Measurements from ENCODE around the gene DSCAML1. TPM values are rescaled to one million over a fixed set of nuclear protein-coding genes. Genes with fewer than 3 reads are reported as not detected.

Gene DSCAML1
- total RNA-seq, 1 experiment from 2014 or later = not detected

DNA sequence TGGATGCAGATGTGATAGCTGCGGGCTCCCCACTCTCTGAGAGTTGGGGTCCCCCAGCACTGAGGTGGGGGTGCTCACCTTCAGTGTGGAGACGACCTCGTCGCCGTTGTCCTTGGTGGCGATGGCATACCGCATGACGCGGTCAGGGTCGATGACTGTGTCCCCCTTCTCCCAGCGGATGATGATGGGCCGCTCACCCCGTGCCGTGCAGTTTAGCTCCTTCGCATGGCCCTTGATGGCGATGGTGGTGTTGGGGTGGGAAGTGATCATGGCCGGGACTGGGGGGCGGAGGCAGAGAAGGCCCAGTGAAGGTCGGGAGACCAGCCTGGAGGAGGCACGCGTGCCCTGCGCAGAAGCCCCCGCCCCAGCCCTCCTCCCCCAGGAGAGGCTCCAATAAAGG, 315.1 kb downstream of the DSCAML1 start:
- no peaks in the 10 kb centered on the region for H4K20me1 ChIP-seq (ENCODE audit: insufficient read depth)
- no peaks in the 10 kb centered on the region for H3K79me2 ChIP-seq (ENCODE audit: insufficient read depth, low read length)
- no peak overlapping the region for H2AFZ ChIP-seq (ENCODE audit: low read depth, low read length, poor library complexity, severe bottlenecking)
- RAD21 ChIA-PET (ENCODE audit: low non-redundant PET in 1 of 2, low total read pairs in 2 of 2, uncharacterized antibody in 2 of 2, unreplicated experiment in 2 of 2) = no interaction called here
- no peaks in the 10 kb centered on the region for H3K9me3 ChIP-seq (ENCODE audit: control insufficient read depth in 1 of 2, insufficient read depth in 1 of 2, low read depth in 1 of 2, low read length in 2 of 2)
- no TSS peak for BruUV-seq (replicated peaks)
- DNase-seq (ENCODE audit: low read depth, low spot score) (no peak), ATAC-seq (no peak)
- no peak overlapping the region for H3K9ac ChIP-seq (ENCODE audit: low read length)
- no peak overlapping the region for H3K27ac ChIP-seq (ENCODE audit: low read depth, low read length)
- no peaks in the 10 kb centered on the region for H3K4me1 ChIP-seq (ENCODE audit: control insufficient read depth in 1 of 2, insufficient read depth in 2 of 2, low read length in 2 of 2)
- POLR2A ChIA-PET = no interaction called here
- no peaks in the 10 kb centered on the region for H3K9me2 ChIP-seq (ENCODE audit: insufficient read depth)
- H3K36me3 ChIP-seq (ENCODE audit: control insufficient read depth in 1 of 2, insufficient read depth in 2 of 2, low read length in 2 of 2) = no peaks in the 10 kb centered on the region
- CTCF ChIA-PET = no interaction called here
- no peak overlapping the region for H3K4me3 ChIP-seq (replicated peaks in 1 of 2; ENCODE audit: low read depth in 1 of 2, low read length in 2 of 2)
- intact Hi-C loops (cut with micrococcal nuclease) = no loop called here
- H3K27me3 ChIP-seq (ENCODE audit: insufficient read depth, low read length) = peaks cover 5% of the 10 kb centered on the region; the same call in 1 of the 2 replicates
- no peak for TF ChIP-seq POLR2A (IDR thresholded peaks at IDR 0.05; ENCODE audit: borderline replicate concordance, extremely low read depth, insufficient read depth, insufficient read length)
- TF ChIP-seq, protein P1, sequence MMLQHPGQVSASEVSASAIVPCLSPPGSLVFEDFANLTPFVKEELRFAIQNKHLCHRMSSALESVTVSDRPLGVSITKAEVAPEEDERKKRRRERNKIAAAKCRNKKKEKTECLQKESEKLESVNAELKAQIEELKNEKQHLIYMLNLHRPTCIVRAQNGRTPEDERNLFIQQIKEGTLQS (IDR thresholded peaks at IDR 0.05) = no peak
- TF ChIP-seq RAD21 (IDR thresholded peaks at IDR 0.05; ENCODE audit: low read depth) = no peak
- TF ChIP-seq POLR2AphosphoS5 (IDR thresholded peaks at IDR 0.05; ENCODE audit: low read depth, low read length) = no peak
- TF ChIP-seq, protein P2, sequence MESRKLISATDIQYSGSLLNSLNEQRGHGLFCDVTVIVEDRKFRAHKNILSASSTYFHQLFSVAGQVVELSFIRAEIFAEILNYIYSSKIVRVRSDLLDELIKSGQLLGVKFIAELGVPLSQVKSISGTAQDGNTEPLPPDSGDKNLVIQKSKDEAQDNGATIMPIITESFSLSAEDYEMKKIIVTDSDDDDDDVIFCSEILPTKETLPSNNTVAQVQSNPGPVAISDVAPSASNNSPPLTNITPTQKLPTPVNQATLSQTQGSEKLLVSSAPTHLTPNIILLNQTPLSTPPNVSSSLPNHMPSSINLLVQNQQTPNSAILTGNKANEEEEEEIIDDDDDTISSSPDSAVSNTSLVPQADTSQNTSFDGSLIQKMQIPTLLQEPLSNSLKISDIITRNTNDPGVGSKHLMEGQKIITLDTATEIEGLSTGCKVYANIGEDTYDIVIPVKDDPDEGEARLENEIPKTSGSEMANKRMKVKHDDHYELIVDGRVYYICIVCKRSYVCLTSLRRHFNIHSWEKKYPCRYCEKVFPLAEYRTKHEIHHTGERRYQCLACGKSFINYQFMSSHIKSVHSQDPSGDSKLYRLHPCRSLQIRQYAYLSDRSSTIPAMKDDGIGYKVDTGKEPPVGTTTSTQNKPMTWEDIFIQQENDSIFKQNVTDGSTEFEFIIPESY (IDR thresholded peaks at IDR 0.05; ENCODE audit: extremely low read depth, insufficient replicate concordance, low read length) = no peak
- TF ChIP-seq JUND (IDR thresholded peaks at IDR 0.05) = no peak
- TF ChIP-seq EZH2phosphoT487 (IDR thresholded peaks at IDR 0.05; ENCODE audit: borderline replicate concordance) = no peak
- no peak for TF ChIP-seq CBX3 (IDR thresholded peaks at IDR 0.05; ENCODE audit: low read depth)
- H3K4me2 ChIP-seq (ENCODE audit: low read length) = no peak overlapping the region

DNA sequence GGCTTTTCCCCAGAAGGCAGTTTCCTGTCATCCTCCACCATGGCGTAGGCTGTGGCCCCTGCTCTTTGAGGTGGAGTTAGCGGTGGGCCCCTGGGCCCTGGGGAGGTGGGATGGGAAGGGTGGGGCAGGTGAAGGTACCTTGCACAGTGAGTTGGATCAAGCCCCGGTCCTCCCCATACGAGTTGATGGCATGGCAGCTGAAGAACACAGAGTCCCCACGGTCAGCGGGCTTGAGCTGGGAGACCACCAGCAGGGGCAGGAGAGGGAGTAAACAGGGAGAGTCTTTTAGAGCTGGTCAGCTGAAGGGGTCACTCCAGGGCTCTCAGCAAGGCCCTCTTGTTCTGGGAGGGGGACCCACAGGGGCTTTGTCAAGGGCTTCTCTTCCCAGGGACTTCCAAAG, 316.0 kb downstream of the DSCAML1 start:
- POLR2A ChIA-PET = no interaction called here
- Histone ChIP-seq H2AFZ (ENCODE audit: low read depth, low read length, poor library complexity, severe bottlenecking) (no peak overlapping the region), H3K27ac (ENCODE audit: low read depth, low read length) (no peak overlapping the region), H3K36me3 (ENCODE audit: control insufficient read depth in 1 of 2, insufficient read depth in 2 of 2, low read length in 2 of 2) (no peaks in the 10 kb centered on the region), H3K9me3 (ENCODE audit: control insufficient read depth in 1 of 2, insufficient read depth in 1 of 2, low read depth in 1 of 2, low read length in 2 of 2) (no peaks in the 10 kb centered on the region), H4K20me1 (ENCODE audit: insufficient read depth) (no peaks in the 10 kb centered on the region), H3K9ac (ENCODE audit: low read length) (no peak overlapping the region), H3K4me1 (ENCODE audit: control insufficient read depth in 1 of 2, insufficient read depth in 2 of 2, low read length in 2 of 2) (no peaks in the 10 kb centered on the region), H3K79me2 (ENCODE audit: insufficient read depth, low read length) (no peaks in the 10 kb centered on the region), H3K9me2 (ENCODE audit: insufficient read depth) (no peaks in the 10 kb centered on the region), H3K4me3 (replicated peaks in 1 of 2; ENCODE audit: low read depth in 1 of 2, low read length in 2 of 2) (no peak overlapping the region), H3K27me3 (ENCODE audit: insufficient read depth, low read length) (peaks cover 5% of the 10 kb centered on the region; the same call in 1 of the 2 replicates), H3K4me2 (ENCODE audit: low read length) (no peak overlapping the region)
- no peak for ATAC-seq
- no peak for TF ChIP-seq YY1 (IDR thresholded peaks at IDR 0.05; ENCODE audit: extremely low read depth, insufficient replicate concordance, low read depth, low read length)
- no peak for TF ChIP-seq ZFX (IDR thresholded peaks at IDR 0.05)
- no peak for TF ChIP-seq POLR2A (IDR thresholded peaks at IDR 0.05; ENCODE audit: borderline replicate concordance, extremely low read depth, insufficient read depth, insufficient read length)
- no peak for TF ChIP-seq CEBPB (IDR thresholded peaks at IDR 0.05; ENCODE audit: low read depth)
- TF ChIP-seq ELF1 (IDR thresholded peaks at IDR 0.05; ENCODE audit: borderline replicate concordance, low read depth) = no peak
- no peak for TF ChIP-seq SRF (IDR thresholded peaks at IDR 0.05; ENCODE audit: low read depth)
- TF ChIP-seq, protein P3, sequence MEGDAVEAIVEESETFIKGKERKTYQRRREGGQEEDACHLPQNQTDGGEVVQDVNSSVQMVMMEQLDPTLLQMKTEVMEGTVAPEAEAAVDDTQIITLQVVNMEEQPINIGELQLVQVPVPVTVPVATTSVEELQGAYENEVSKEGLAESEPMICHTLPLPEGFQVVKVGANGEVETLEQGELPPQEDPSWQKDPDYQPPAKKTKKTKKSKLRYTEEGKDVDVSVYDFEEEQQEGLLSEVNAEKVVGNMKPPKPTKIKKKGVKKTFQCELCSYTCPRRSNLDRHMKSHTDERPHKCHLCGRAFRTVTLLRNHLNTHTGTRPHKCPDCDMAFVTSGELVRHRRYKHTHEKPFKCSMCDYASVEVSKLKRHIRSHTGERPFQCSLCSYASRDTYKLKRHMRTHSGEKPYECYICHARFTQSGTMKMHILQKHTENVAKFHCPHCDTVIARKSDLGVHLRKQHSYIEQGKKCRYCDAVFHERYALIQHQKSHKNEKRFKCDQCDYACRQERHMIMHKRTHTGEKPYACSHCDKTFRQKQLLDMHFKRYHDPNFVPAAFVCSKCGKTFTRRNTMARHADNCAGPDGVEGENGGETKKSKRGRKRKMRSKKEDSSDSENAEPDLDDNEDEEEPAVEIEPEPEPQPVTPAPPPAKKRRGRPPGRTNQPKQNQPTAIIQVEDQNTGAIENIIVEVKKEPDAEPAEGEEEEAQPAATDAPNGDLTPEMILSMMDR (IDR thresholded peaks at IDR 0.05 in 2 of 3, conservative IDR thresholded peaks at IDR 0.05 in 1 of 3; ENCODE audit: borderline replicate concordance in 1 of 3, insufficient read depth in 1 of 3, low read depth in 2 of 3, low read length in 2 of 3) = no peak
- TF ChIP-seq EZH2phosphoT487 (IDR thresholded peaks at IDR 0.05; ENCODE audit: borderline replicate concordance) = no peak
- no peak for TF ChIP-seq POLR2AphosphoS5 (IDR thresholded peaks at IDR 0.05; ENCODE audit: low read depth, low read length)
- TF ChIP-seq, protein P4, sequence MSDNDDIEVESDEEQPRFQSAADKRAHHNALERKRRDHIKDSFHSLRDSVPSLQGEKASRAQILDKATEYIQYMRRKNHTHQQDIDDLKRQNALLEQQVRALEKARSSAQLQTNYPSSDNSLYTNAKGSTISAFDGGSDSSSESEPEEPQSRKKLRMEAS (IDR thresholded peaks at IDR 0.05) = no peak
- TF ChIP-seq FOSL1 (IDR thresholded peaks at IDR 0.05; ENCODE audit: low read depth) = no peak
- TF ChIP-seq CBX3 (IDR thresholded peaks at IDR 0.05; ENCODE audit: low read depth) = no peak
- intact Hi-C loops (cut with micrococcal nuclease) = no loop called here
- DNase-seq (ENCODE audit: low read depth, low spot score) = no peak
- RAD21 ChIA-PET (ENCODE audit: low non-redundant PET in 1 of 2, low total read pairs in 2 of 2, uncharacterized antibody in 2 of 2, unreplicated experiment in 2 of 2) = no interaction called here
- CTCF ChIA-PET = no interaction called here
- no TSS peak for BruUV-seq (replicated peaks)

Measured in HCT116 (cell line).